ENCODE data around the gene STK24.

Gene STK24

GRCh38 chr13:98496479-98496791, 80.5 kb downstream of the STK24 start:
- DNase-seq (ENCODE audit: low read depth) = no peak
- no peak overlapping the region for H3K4me3 ChIP-seq (ENCODE audit: low read depth, low read length)
- no peak for TF ChIP-seq CTCF (IDR thresholded peaks at IDR 0.05; ENCODE audit: low read depth, low read length, missing control alignments)

GRCh38 chr13:98495627-98496478, 81.1 kb downstream of the STK24 start:
- no peak for TF ChIP-seq CTCF (IDR thresholded peaks at IDR 0.05; ENCODE audit: low read depth, low read length, missing control alignments)
- DNase-seq (ENCODE audit: low read depth) = no peak
- H3K4me3 ChIP-seq (ENCODE audit: low read depth, low read length) = no peak overlapping the region

GRCh38 chr13:98494769-98495168, 82.1 kb downstream of the STK24 start:
- no peak for DNase-seq (ENCODE audit: low read depth)
- no peak for TF ChIP-seq CTCF (IDR thresholded peaks at IDR 0.05; ENCODE audit: low read depth, low read length, missing control alignments)
- no peak overlapping the region for H3K4me3 ChIP-seq (ENCODE audit: low read depth, low read length)

- no peak overlapping the region for H3K4me3 ChIP-seq (ENCODE audit: low read depth, low read length)
- DNase-seq (ENCODE audit: low read depth) = no peak
- no peak for TF ChIP-seq CTCF (IDR thresholded peaks at IDR 0.05; ENCODE audit: low read depth, low read length, missing control alignments)
Observed at GRCh38 chr13:98493042-98493712, 83.7 kb downstream of the STK24 start.

- no peak for TF ChIP-seq CTCF (IDR thresholded peaks at IDR 0.05; ENCODE audit: low read depth, low read length, missing control alignments)
- no peak for DNase-seq (ENCODE audit: low read depth)
- H3K4me3 ChIP-seq (ENCODE audit: low read depth, low read length) = no peak overlapping the region
Observed at GRCh38 chr13:98492335-98493041, 84.4 kb downstream of the STK24 start.

GRCh38 chr13:98490866-98491265, 86.0 kb downstream of the STK24 start:
- no peak for TF ChIP-seq CTCF (IDR thresholded peaks at IDR 0.05; ENCODE audit: low read depth, low read length, missing control alignments)
- DNase-seq (ENCODE audit: low read depth) = no peak
- no peak overlapping the region for H3K4me3 ChIP-seq (ENCODE audit: low read depth, low read length)
